CD8-positive, alpha-beta memory T cell (primary cell): ENCODE data around the gene CRIP2. TPM values are rescaled to one million over a fixed set of nuclear protein-coding genes. Genes with fewer than 3 reads are reported as not detected.
A peak's percentile ranks its signal among the peaks of the same experiment; 100 is the strongest.

ENCODE experiments used
- CTCF ChIA-PET: fragments of 350-600 bp; sonication (Branson Sonifier 250); formaldehyde crosslinking; loops from one replicate; lab custom pipeline; 2021; ENCODE audit warnings: antibody characterized with exemption; lab: Charles Lee
- POLR2A ChIA-PET: fragments of 350-600 bp; sonication (Branson Sonifier 250); formaldehyde crosslinking; loops from one replicate; lab custom pipeline; 2021; ENCODE audit warnings: antibody characterized with exemption; lab: Charles Lee
- DNase-seq, 5 donors: peaks; one replicate each; pipeline versions ENCODE4 v3.0.0 to v3.0.0-alpha.2; 2020 to 2022; ENCODE audit warnings: mixed read lengths in 1 of 5
- H3K27ac ChIP-seq: one replicate; pipeline ENCODE4 v1.7.0; 2013; ENCODE audit warnings: low read depth, mild to moderate bottlenecking, low read length, moderate library complexity
- H3K27me3 ChIP-seq: 2 replicates; pipeline ENCODE4 v1.7.0; 2013; ENCODE audit warnings: low read length, mild to moderate bottlenecking; ENCODE audit not compliant: insufficient read depth, poor library complexity, severe bottlenecking
- H3K36me3 ChIP-seq: 2 replicates; pipeline ENCODE4 v1.7.0; 2013; ENCODE audit warnings: mild to moderate bottlenecking, low read length, moderate library complexity; ENCODE audit not compliant: insufficient read depth
- H3K4me1 ChIP-seq: 2 replicates; pipeline ENCODE4 v1.7.0; 2013; ENCODE audit warnings: mild to moderate bottlenecking, low read length, moderate library complexity; ENCODE audit not compliant: insufficient read depth
- H3K4me3 ChIP-seq: 2 replicates; pipeline ENCODE4 v1.7.0; 2013; ENCODE audit warnings: mild to moderate bottlenecking, low read length
- H3K9me3 ChIP-seq: 2 replicates; pipeline ENCODE4 v1.7.0; 2013; ENCODE audit warnings: mild to moderate bottlenecking, low read length
- H3K27ac Mint-ChIP-seq, 8 donors: one replicate each; pipeline ENCODE4 v1.8.0; 2020 to 2021; ENCODE audit warnings: mixed read lengths in 8 of 8, mild to moderate bottlenecking in 6 of 8, inconsistent platforms in 3 of 8, moderate library complexity in 3 of 8
- H3K27me3 Mint-ChIP-seq, 2 donors: one replicate each; pipeline ENCODE4 v1.8.0; 2020 to 2021; ENCODE audit warnings: mixed read lengths in 2 of 2, mild to moderate bottlenecking in 1 of 2, moderate library complexity in 1 of 2
- H3K36me3 Mint-ChIP-seq, 3 donors: one replicate each; pipeline ENCODE4 v1.8.0; 2020 to 2021; ENCODE audit warnings: mixed read lengths in 3 of 3, inconsistent platforms in 1 of 3, mild to moderate bottlenecking in 1 of 3
- H3K4me1 Mint-ChIP-seq, 3 donors: one replicate each; pipeline ENCODE4 v1.8.0; 2020 to 2021; ENCODE audit warnings: mixed read lengths in 3 of 3, inconsistent platforms in 1 of 3, mild to moderate bottlenecking in 1 of 3
- H3K4me3 Mint-ChIP-seq, 7 donors: one replicate each; pipeline ENCODE4 v1.8.0; 2020 to 2021; ENCODE audit warnings: mixed read lengths in 7 of 7, mild to moderate bottlenecking in 6 of 7, moderate library complexity in 4 of 7, inconsistent platforms in 2 of 7
- H3K9me3 Mint-ChIP-seq, 5 donors: one replicate each; pipeline ENCODE4 v1.8.0; 2020 to 2022; ENCODE audit warnings: mixed read lengths in 5 of 5, mild to moderate bottlenecking in 3 of 5, moderate library complexity in 2 of 5, inconsistent platforms in 1 of 5
- polyA plus RNA-seq: library from polyadenylated mRNA; unstranded; fragments of 300-500 nt; fragmentation: Illumina TruSeq; gene quantifications from one replicate; pipeline ENCODE4 v1.2.3, GENCODE V29; 2021
- total RNA-seq, 2 experiments: library from RNA; stranded (reverse); gene quantifications; one replicate each; pipeline ENCODE4 v1.2.3, GENCODE V29; 2021

Gene CRIP2
- total and polyA plus RNA-seq, 3 experiments from 2014 or later = 2.7 to 31.5 (median 4.5) TPM

DNA sequence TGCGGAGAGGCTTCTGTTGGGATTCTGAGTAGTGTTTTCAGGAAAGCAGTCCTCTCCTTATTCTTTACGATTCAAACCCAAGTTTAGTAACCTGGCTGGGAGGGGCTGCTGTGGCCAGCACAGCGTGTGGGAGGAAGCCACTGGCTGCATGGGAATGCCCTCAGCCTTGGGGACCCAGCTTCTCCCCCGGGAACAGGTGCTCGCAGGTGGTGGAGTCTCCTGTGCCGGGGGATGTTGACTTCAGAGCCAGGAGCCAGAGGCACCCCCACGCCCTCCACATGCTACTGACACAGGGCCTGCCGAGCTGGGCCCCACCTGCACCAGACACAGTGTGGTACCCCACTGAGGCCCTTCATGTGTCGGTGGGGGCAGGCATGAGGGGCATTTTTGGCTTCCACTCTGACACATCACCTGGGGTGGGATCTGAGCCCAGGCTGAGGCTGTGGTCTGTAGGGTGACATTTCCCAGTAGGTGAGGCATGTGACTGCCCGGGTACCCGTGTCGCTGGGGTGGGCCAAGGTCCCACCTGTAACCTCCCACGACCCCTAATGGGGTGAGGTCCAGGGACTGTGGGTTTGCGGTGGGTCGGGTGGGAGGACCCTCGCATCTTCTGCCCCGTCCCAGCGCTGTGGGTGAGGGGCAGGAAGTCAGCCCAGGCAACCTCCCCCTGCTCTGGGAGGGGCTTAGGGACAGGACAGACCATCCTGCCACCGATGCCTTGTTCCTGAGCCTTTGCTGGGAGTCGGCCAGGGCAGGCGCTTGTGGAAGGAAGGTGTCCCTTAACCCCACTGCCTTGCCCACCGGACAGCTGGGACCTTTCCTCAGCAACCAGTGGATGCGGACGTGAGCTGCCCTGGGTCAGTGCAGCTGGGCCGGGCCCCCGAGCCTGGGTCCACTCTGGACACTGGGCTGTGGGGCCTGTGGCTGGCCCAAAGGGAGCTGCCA is 28.4 kb upstream of the CRIP2 start:
- ChIA-PET CTCF (interaction anchor here (1.2 to 3.1 kb wide), 2 partner anchors 36 to 44 kb away, joined by 3 to 26 read pairs; no protein-coding TSS in a partner anchor), POLR2A (no interaction called here)
- H3K4me1 ChIP-seq = no peaks in the 10 kb centered on the region
- Mint-ChIP-seq H3K27ac (peak overlapping the region in 1 of 8 donors; percentile 19), H3K27me3 (no peaks in the 10 kb centered on the region), H3K4me1 (peaks cover 0 to 4% (median 3%) of the 10 kb centered on the region in 3 donors), H3K4me3 (no peak overlapping the region), H3K36me3 (peaks cover 0 to 25% (median 2%) of the 10 kb centered on the region in 3 donors), H3K9me3 (no peaks in the 10 kb centered on the region)
- no peak for DNase-seq
- no peaks in the 10 kb centered on the region for H3K9me3 ChIP-seq
- H3K4me3 ChIP-seq = no peak overlapping the region
- no peak overlapping the region for H3K27ac ChIP-seq
- no peaks in the 10 kb centered on the region for H3K27me3 ChIP-seq
- no peaks in the 10 kb centered on the region for H3K36me3 ChIP-seq

DNA sequence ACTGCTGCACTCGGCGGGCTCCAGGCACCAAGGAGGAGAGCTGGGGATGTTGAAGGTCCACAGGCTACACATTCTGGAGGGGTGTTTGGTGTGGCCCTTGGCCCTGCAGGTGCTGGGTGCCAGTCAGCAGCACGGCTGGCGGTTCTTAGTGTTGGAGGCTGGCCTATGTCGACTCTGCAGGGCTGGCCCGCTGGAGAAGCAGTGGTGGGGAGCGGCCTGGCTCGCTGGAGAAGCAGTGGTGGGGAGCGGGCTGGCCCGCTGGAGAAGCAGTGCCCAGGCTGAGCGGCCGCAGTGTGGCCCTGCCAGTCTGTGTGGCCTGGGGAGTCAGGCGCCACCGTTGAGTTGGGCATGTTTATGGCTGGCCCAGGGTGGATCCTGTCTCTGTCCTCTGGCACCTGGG is 27.6 kb upstream of the CRIP2 start:
- Histone ChIP-seq H3K27ac (no peak overlapping the region), H3K4me3 (no peak overlapping the region), H3K27me3 (no peaks in the 10 kb centered on the region), H3K36me3 (no peaks in the 10 kb centered on the region), H3K4me1 (no peaks in the 10 kb centered on the region), H3K9me3 (no peaks in the 10 kb centered on the region)
- Mint-ChIP-seq H3K4me3 (no peak overlapping the region), H3K27me3 (no peaks in the 10 kb centered on the region), H3K27ac (no peak overlapping the region), H3K4me1 (no peaks in the 10 kb centered on the region), H3K9me3 (no peaks in the 10 kb centered on the region), H3K36me3 (peaks cover 0 to 26% (median 0%) of the 10 kb centered on the region in 3 donors)
- ChIA-PET CTCF (interaction anchor here (1.2 to 3.1 kb wide), 4 partner anchors 10 to 76 kb away, joined by 3 to 26 read pairs (median 4); no protein-coding TSS in a partner anchor), POLR2A (no interaction called here)
- no peak for DNase-seq

DNA sequence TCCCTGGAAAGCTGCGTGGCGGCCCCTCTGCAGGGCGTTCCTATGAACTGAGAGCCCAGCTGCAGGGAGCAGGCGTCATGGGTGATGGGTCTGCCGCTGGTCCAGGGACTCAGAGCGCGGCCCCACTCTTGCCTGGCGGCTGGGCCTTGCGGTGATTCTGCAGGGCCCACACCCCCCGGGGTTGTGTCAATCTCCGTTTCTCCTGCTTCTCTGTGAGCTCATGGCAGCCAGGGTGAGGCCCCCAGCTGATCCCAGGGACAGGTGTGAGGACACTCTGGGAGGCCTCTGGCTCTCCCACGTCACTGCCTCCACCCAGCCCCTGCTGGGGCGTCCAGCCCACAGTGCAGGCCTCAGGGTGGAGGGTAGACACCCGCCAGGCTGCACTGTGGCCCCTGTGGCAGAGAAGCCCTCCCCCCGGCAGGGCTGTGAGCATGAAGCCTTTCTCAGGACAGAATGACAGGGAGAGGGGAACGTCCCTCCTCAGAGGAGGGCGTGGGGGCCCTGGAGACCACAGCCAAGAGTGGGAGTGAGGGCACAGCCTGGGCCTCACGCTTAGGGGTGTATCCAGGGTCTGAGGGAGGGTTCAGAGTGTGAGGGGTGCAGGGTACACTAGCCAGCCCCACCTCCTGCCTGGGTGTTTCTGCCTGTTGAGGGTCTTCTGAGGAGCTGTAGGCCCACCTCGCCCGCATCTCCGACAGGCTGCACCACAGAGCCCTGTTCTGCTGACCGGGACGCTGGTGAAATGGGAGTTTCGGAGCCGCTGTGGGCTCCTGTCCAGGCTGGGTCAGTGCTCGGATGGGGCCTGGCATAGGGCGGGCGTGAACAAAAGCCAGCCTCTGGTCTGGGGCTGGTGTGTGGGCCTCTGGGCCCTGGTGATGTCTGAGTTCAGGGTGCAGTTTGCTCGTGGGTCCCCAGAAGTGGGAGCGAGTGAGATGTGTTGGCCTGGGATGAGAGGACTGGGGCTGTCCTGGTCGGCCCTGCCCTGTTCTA is 26.7 kb upstream of the CRIP2 start:
- no peak overlapping the region for H3K4me3 ChIP-seq
- no peaks in the 10 kb centered on the region for H3K36me3 ChIP-seq
- H3K9me3 Mint-ChIP-seq = no peaks in the 10 kb centered on the region
- no peaks in the 10 kb centered on the region for H3K4me1 Mint-ChIP-seq
- POLR2A ChIA-PET = interaction anchor here (1.0 kb wide), 1 partner anchor 42 kb away, joined by 5 read pairs; no protein-coding TSS in a partner anchor
- peaks cover 0 to 25% (median 3%) of the 10 kb centered on the region in 3 donors for H3K36me3 Mint-ChIP-seq
- no peak overlapping the region for H3K27ac ChIP-seq
- no peak overlapping the region for H3K27ac Mint-ChIP-seq
- CTCF ChIA-PET = interaction anchor here (1.0 to 3.1 kb wide), 9 partner anchors 9 to 137 kb away, joined by 3 to 26 read pairs (median 3); no protein-coding TSS in a partner anchor
- H3K4me1 ChIP-seq = no peaks in the 10 kb centered on the region
- H3K9me3 ChIP-seq = no peaks in the 10 kb centered on the region
- no peaks in the 10 kb centered on the region for H3K27me3 Mint-ChIP-seq
- DNase-seq = no peak
- H3K27me3 ChIP-seq = no peaks in the 10 kb centered on the region
- H3K4me3 Mint-ChIP-seq = no peak overlapping the region

DNA sequence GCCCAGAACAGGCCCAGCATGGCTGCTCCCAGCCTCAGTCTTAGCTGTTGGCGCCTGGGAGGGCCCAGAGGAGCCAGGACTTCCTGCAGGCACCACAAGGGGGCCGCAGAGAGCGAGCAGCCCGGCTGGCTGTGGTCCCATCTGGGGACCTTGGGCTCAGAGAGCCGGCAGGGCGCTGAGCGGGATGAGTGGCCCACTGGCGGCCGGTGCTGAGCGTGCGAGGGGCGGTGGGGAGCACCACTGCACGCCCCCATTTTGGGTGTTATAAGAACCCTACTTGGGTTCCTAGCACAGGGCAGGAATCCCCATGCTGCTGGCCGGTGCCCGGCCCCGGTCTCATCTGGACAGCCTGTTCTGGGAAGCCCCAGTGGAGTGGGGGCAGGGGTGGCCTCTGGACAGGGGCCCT is 25.9 kb upstream of the CRIP2 start:
- ChIA-PET CTCF (interaction anchor here (1.0 to 3.1 kb wide), 7 partner anchors 17 to 138 kb away, joined by 3 to 26 read pairs (median 3); no protein-coding TSS in a partner anchor), POLR2A (interaction anchor here (1.0 kb wide), 1 partner anchor 41 kb away, joined by 5 read pairs; no protein-coding TSS in a partner anchor)
- DNase-seq = peak; percentile 51 to 75 (median 55)
- no peaks in the 10 kb centered on the region for H3K27me3 ChIP-seq
- Mint-ChIP-seq H3K27ac (no peak overlapping the region), H3K4me3 (no peak overlapping the region), H3K4me1 (no peaks in the 10 kb centered on the region), H3K36me3 (peaks cover 0 to 27% (median 3%) of the 10 kb centered on the region in 3 donors), H3K9me3 (no peaks in the 10 kb centered on the region), H3K27me3 (no peaks in the 10 kb centered on the region)
- no peak overlapping the region for H3K27ac ChIP-seq
- H3K36me3 ChIP-seq = no peaks in the 10 kb centered on the region
- H3K4me1 ChIP-seq = no peaks in the 10 kb centered on the region
- H3K9me3 ChIP-seq = no peaks in the 10 kb centered on the region
- no peak overlapping the region for H3K4me3 ChIP-seq

- no peaks in the 10 kb centered on the region for H3K36me3 ChIP-seq
- Mint-ChIP-seq H3K27ac (no peak overlapping the region), H3K4me1 (no peaks in the 10 kb centered on the region), H3K9me3 (no peaks in the 10 kb centered on the region), H3K27me3 (no peaks in the 10 kb centered on the region), H3K4me3 (no peak overlapping the region), H3K36me3 (peaks cover 0 to 31% (median 3%) of the 10 kb centered on the region in 3 donors)
- no peaks in the 10 kb centered on the region for H3K27me3 ChIP-seq
- H3K9me3 ChIP-seq = no peaks in the 10 kb centered on the region
- ChIA-PET CTCF (no interaction called here), POLR2A (no interaction called here)
- no peak overlapping the region for H3K4me3 ChIP-seq
- no peak overlapping the region for H3K27ac ChIP-seq
- no peaks in the 10 kb centered on the region for H3K4me1 ChIP-seq
- DNase-seq = no peak
Measured at GRCh38 chr14:105449276-105450122, 25.1 kb upstream of the CRIP2 start.

DNA sequence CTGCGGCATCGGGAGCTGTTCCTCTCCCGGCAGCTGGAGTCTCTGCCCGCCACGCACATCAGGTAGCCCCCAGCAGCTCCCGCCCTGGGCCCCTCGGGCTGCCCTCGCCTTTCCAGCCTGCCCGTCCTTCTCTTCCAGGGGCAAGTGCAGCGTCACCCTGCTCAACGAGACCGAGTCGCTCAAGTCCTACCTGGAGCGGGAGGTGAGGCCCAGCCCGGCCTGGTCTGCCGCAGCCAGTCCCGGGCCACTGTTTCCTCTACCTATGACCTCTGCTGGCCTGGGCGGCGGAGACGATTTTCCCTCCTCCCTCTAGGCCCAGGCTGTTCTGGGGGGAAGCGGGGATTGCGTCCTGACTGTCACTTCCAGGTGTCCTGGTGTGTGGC is 24.5 kb upstream of the CRIP2 start:
- POLR2A ChIA-PET = no interaction called here
- Histone ChIP-seq H3K4me3 (no peak overlapping the region), H3K9me3 (no peaks in the 10 kb centered on the region), H3K4me1 (no peaks in the 10 kb centered on the region), H3K27me3 (no peaks in the 10 kb centered on the region), H3K36me3 (no peaks in the 10 kb centered on the region), H3K27ac (no peak overlapping the region)
- Mint-ChIP-seq H3K36me3 (peaks cover 0 to 32% (median 3%) of the 10 kb centered on the region in 3 donors), H3K4me3 (no peak overlapping the region), H3K27me3 (no peaks in the 10 kb centered on the region), H3K4me1 (no peaks in the 10 kb centered on the region), H3K9me3 (no peaks in the 10 kb centered on the region), H3K27ac (no peak overlapping the region)
- CTCF ChIA-PET = no interaction called here
- DNase-seq = no peak
